Panc1 (cell line): ENCODE data around the gene RAB27B. TPM values are rescaled to one million over a fixed set of nuclear protein-coding genes. Genes with fewer than 3 reads are reported as not detected.

Source experiments
- ATAC-seq: fragments of 200-7000 bp; cut with Tn5 transposase; 2 replicates; pipeline ENCODE4 v1.9.1; 2020; ENCODE audit warnings: mild to moderate bottlenecking, moderate library complexity
- BruUV-seq: library from RNA; stranded (reverse); fragments of 400-500 nt; replicated peaks from 2 replicates; lab custom pipeline; 2021; lab: Mats Ljungman, UMichigan
- CTCF ChIA-PET: fragments of 300-600 bp; sonication (Branson Sonifier 250); formaldehyde crosslinking; loops from one replicate; lab custom pipeline; 2022; ENCODE audit warnings: antibody characterized with exemption; lab: Charles Lee
- POLR2A ChIA-PET: fragments of 300-600 bp; sonication (Branson Sonifier 250); formaldehyde crosslinking; loops from one replicate; lab custom pipeline; 2022; ENCODE audit warnings: antibody characterized with exemption; lab: Charles Lee
- DNase-seq: peaks from one replicate; pipeline ENCODE4 v3.0.0-alpha.2; 2010; ENCODE audit warnings: low read depth, low spot score
- H3K27ac ChIP-seq: 2 replicates; pipeline ENCODE4 v1.5.1; 2011; ENCODE audit warnings: mild to moderate bottlenecking, low read length, inconsistent platforms
- H3K27me3 ChIP-seq: fragments of 200-500 bp; sonication (Bioruptor generic); 2 replicates; pipeline ENCODE4 v1.6.0; 2014; ENCODE audit warnings: low read length, inconsistent platforms; ENCODE audit not compliant: control insufficient read depth, insufficient read depth
- H3K36me3 ChIP-seq: fragments of 200-500 bp; sonication (Bioruptor generic); 2 replicates; pipeline ENCODE4 v1.5.1; 2014; ENCODE audit warnings: inconsistent platforms, mild to moderate bottlenecking, low read length, moderate library complexity; ENCODE audit not compliant: control insufficient read depth, insufficient read depth
- H3K4me1 ChIP-seq: 2 replicates; pipeline ENCODE4 v1.5.1; 2011; ENCODE audit warnings: inconsistent platforms, mild to moderate bottlenecking, low read length, moderate library complexity; ENCODE audit not compliant: control insufficient read depth, insufficient read depth
- H3K4me3 ChIP-seq, 2 experiments: 2 replicates each; pipeline ENCODE4 v1.5.1; 2011 to 2012; ENCODE audit warnings: low read depth in 2 of 2, low read length in 2 of 2, mild to moderate bottlenecking in 2 of 2, inconsistent platforms in 1 of 2, moderate library complexity in 1 of 2
- H3K9me3 ChIP-seq: fragments of 200-500 bp; sonication (Bioruptor generic); 2 replicates; pipeline ENCODE4 v1.5.1; 2014; ENCODE audit warnings: low read depth, mild to moderate bottlenecking, inconsistent platforms, low read length, moderate library complexity; ENCODE audit not compliant: control insufficient read depth, insufficient read depth
- POLR2AphosphoS5 ChIP-seq: IDR thresholded peaks from 2 replicates; pipeline ENCODE4 v1.6.1; 2012; ENCODE audit warnings: mild to moderate bottlenecking, low read depth, low read length, moderate library complexity
- SIN3A ChIP-seq: IDR thresholded peaks from 2 replicates; pipeline ENCODE4 v1.6.1; 2012; ENCODE audit warnings: low read depth, mild to moderate bottlenecking, low read length, moderate library complexity, borderline replicate concordance; ENCODE audit not compliant: insufficient read depth
- TCF7L2 ChIP-seq: IDR thresholded peaks from 2 replicates; pipeline ENCODE4 v1.6.1; 2011; ENCODE audit warnings: mild to moderate bottlenecking, low read depth, low read length, inconsistent platforms
- in situ Hi-C: cut with HindIII; loops from 2 replicates; pipeline ENCODE4 v1.10.0; 2016; ENCODE audit warnings: low sequenced_read_pairs, low pct_unique_long_range_greater_than_20kb
- intact Hi-C: fragments of 100-400 bp; cut with micrococcal nuclease; formaldehyde crosslinking; loops from one replicate; pipeline ENCODE4 v1.10.0; 2022; ENCODE audit not compliant: unreplicated experiment
- total RNA-seq: library from RNA; stranded (reverse); gene quantifications from one replicate; pipeline ENCODE4 v1.2.1, GENCODE V29; 2021; ENCODE audit not compliant: unreplicated experiment
- TF ChIP-seq, protein P1 (sequence below): fragments of 450-650 bp; IDR thresholded peaks from 2 replicates; pipeline ENCODE4 v1.5.1; 2017; ENCODE audit warnings: mild to moderate bottlenecking
- TF ChIP-seq, protein P2 (sequence below), 2 experiments: IDR thresholded peaks; 2 replicates each; pipeline ENCODE4 v1.6.1; 2011 to 2012; ENCODE audit warnings: low read depth in 2 of 2, control low read depth in 1 of 2, low read length in 1 of 2, mild to moderate bottlenecking in 1 of 2, moderate library complexity in 1 of 2; ENCODE audit not compliant: insufficient read depth in 1 of 2

Gene RAB27B
- total RNA-seq, 1 experiment from 2014 or later, result 3.9 TPM

DNA sequence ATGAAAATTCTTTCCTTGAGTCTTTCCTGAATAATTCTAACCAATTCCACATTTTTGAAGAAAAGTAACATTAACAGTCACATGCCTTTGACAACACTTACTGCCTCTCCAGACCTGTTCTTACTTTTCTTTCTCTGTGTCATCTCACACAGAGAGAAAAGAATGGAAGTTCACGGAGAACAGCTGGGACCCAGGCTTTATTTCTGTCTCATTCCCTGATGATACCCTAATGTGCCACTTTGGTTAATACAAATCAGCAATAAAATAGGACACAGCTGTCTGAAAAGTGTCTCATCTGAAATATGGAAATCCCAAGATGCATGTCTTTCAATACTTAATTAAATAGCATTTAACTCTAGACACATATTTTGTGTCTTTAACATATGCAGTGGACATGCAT is 42.1 kb upstream of the RAB27B start:
- no peak for DNase-seq
- in situ Hi-C loops, result no loop called here
- POLR2A ChIA-PET, result no interaction called here
- BruUV-seq, result no TSS peak
- TF ChIP-seq TCF7L2 (no peak), POLR2AphosphoS5 (no peak)
- TF ChIP-seq, protein P1, sequence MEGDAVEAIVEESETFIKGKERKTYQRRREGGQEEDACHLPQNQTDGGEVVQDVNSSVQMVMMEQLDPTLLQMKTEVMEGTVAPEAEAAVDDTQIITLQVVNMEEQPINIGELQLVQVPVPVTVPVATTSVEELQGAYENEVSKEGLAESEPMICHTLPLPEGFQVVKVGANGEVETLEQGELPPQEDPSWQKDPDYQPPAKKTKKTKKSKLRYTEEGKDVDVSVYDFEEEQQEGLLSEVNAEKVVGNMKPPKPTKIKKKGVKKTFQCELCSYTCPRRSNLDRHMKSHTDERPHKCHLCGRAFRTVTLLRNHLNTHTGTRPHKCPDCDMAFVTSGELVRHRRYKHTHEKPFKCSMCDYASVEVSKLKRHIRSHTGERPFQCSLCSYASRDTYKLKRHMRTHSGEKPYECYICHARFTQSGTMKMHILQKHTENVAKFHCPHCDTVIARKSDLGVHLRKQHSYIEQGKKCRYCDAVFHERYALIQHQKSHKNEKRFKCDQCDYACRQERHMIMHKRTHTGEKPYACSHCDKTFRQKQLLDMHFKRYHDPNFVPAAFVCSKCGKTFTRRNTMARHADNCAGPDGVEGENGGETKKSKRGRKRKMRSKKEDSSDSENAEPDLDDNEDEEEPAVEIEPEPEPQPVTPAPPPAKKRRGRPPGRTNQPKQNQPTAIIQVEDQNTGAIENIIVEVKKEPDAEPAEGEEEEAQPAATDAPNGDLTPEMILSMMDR, result no peak
- TF ChIP-seq, protein P2, sequence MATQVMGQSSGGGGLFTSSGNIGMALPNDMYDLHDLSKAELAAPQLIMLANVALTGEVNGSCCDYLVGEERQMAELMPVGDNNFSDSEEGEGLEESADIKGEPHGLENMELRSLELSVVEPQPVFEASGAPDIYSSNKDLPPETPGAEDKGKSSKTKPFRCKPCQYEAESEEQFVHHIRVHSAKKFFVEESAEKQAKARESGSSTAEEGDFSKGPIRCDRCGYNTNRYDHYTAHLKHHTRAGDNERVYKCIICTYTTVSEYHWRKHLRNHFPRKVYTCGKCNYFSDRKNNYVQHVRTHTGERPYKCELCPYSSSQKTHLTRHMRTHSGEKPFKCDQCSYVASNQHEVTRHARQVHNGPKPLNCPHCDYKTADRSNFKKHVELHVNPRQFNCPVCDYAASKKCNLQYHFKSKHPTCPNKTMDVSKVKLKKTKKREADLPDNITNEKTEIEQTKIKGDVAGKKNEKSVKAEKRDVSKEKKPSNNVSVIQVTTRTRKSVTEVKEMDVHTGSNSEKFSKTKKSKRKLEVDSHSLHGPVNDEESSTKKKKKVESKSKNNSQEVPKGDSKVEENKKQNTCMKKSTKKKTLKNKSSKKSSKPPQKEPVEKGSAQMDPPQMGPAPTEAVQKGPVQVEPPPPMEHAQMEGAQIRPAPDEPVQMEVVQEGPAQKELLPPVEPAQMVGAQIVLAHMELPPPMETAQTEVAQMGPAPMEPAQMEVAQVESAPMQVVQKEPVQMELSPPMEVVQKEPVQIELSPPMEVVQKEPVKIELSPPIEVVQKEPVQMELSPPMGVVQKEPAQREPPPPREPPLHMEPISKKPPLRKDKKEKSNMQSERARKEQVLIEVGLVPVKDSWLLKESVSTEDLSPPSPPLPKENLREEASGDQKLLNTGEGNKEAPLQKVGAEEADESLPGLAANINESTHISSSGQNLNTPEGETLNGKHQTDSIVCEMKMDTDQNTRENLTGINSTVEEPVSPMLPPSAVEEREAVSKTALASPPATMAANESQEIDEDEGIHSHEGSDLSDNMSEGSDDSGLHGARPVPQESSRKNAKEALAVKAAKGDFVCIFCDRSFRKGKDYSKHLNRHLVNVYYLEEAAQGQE (IDR thresholded peaks at IDR 0.05; ENCODE audit: insufficient read depth in 1 of 2, low read depth in 2 of 2, low read length in 1 of 2), result no peak
- Histone ChIP-seq H3K27ac (no peak overlapping the region), H3K27me3 (no peaks in the 10 kb centered on the region), H3K4me1 (no peaks in the 10 kb centered on the region), H3K36me3 (no peaks in the 10 kb centered on the region), H3K9me3 (no peaks in the 10 kb centered on the region), H3K4me3 (no peak overlapping the region)
- ATAC-seq, result no peak
- CTCF ChIA-PET, result no interaction called here
- intact Hi-C loops, result no loop called here

GRCh38 chr18:54787121-54787520 is 41.2 kb upstream of the RAB27B start:
- H3K9me3 ChIP-seq, result no peaks in the 10 kb centered on the region
- BruUV-seq, result no TSS peak
- CTCF ChIA-PET, result no interaction called here

More at GRCh38 chr18:54787121-54787520, 41.2 kb upstream of the RAB27B start:
- no peak for ATAC-seq
- TF ChIP-seq, protein P2 (IDR thresholded peaks at IDR 0.05; ENCODE audit: insufficient read depth in 1 of 2, low read depth in 2 of 2, low read length in 1 of 2), result no peak
- TF ChIP-seq POLR2AphosphoS5, result no peak
- TF ChIP-seq, protein P1, result no peak
- no peak for TF ChIP-seq TCF7L2
- TF ChIP-seq SIN3A, result no peak
- POLR2A ChIA-PET, result no interaction called here
- in situ Hi-C loops, result no loop called here
- Histone ChIP-seq H3K4me3 (no peak overlapping the region), H3K27ac (no peak overlapping the region), H3K36me3 (no peaks in the 10 kb centered on the region), H3K4me1 (no peaks in the 10 kb centered on the region), H3K27me3 (no peaks in the 10 kb centered on the region)
- DNase-seq, result no peak
- intact Hi-C loops, result no loop called here
